Islet precursor cell (in vitro differentiated cells): ENCODE measurements around the gene PTPN1.
"Not testable (repeated sequence)": the region's sequence is repeated elsewhere in the genome, so short reads cannot be mapped to it uniquely, and the experiment has no call there.

Experiments
- DNase-seq: peaks from one replicate; pipeline ENCODE4 v3.0.0-alpha.2; 2018

PTPN1 gene

DNA sequence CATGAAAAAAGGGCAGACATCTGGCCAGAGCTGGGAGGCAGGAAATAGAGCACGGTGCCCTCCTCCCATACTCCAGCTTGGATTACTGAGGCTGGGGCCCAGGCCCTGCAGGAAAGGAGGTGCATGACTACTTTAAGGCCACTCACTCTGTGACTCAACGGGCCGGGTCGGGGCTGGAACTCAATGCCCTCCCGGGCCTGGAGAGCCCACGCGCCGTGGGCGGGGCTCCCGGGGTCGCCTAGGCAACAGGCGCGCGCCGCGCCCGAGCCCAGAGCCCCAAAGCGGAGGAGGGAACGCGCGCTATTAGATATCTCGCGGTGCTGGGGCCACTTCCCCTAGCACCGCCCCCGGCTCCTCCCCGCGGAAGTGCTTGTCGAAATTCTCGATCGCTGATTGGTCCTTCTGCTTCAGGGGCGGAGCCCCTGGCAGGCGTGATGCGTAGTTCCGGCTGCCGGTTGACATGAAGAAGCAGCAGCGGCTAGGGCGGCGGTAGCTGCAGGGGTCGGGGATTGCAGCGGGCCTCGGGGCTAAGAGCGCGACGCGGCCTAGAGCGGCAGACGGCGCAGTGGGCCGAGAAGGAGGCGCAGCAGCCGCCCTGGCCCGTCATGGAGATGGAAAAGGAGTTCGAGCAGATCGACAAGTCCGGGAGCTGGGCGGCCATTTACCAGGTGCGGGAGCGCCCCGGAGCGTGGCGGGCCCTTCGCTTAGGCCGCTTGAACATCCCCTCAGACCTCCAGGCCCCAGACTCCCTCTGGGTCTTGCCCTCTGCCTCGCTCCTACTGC lies at the start of gene PTPN1:
TSS of gene PTPN1 (plus strand) at position 461 of the 783 bp plus-strand sequence. CDS start at position 606, 145 bp downstream.
- DNase-seq = peak; percentile 100

DNA sequence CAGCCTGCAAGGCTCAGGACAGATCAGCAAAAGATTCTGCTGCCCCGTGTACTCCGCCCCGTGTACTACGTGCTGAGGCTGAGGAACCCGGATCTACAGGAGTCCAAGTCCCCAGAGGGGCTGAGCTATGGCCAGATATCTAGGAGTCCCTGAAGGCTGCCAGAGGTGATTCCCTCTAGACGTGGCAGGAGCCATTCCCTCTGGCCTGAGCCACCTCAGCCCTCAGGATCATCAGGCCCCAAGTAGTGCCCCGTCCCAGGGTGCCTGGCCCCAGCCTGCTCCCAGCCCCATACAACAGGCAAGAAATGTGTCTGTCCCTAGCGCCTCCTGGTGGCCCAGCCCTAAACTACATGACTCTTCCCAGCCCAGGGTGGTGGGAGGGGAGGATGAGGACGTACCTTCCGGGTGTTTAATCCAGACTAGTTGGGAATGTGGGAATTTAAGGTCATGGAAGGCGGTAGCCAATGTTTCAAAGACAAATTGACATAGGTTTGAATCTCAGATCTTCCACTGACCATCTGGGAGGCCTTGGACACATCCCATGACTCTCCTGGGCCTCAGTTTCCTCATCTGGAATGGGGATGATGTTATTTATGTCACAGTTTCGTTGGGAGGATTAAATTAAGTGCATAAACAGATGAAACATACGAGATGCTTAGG lies 49.4 kb upstream of the PTPN1 start:
- peak; percentile 95 for DNase-seq

- DNase-seq = no peak
Measured at GRCh38 chr20:50462093-50462690, 48.0 kb upstream of the PTPN1 start.

DNA sequence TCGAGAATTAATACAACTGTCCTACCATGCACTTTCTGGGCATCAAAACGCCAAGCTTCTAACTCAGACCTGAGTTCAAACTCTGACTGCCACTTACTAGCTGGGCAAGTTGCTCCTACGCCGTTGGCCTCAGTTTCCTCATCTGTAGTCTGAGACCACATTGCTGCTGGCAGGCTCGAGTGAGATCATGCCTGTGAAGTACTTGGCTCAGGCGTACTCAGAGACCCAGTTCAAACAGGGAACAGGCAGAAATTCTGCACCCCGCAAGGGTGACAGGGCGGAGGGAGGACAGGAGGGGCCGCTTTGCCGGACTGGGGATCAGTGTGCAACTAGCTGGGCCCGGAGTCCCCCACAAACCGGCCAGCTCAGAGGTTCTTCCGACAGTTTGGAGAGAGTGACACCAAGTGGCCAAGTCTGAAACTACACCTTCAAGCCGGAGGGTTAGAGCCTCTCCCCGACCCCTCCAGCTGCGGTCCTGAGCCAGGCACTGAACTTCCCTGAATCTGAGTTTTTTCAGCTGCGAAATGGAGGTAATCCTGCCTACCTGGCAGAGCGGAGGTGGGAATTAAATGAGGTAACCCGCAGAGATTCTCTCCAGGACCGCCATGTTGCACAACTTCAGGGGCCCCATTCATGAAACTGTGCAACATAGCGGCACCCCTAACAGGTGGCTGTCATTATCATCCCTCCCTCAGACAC lies 46.0 kb upstream of the PTPN1 start:
- DNase-seq = peak; percentile 74

GRCh38 chr20:50464725-50465650 lies 45.2 kb upstream of the PTPN1 start:
- no peak for DNase-seq

DNA sequence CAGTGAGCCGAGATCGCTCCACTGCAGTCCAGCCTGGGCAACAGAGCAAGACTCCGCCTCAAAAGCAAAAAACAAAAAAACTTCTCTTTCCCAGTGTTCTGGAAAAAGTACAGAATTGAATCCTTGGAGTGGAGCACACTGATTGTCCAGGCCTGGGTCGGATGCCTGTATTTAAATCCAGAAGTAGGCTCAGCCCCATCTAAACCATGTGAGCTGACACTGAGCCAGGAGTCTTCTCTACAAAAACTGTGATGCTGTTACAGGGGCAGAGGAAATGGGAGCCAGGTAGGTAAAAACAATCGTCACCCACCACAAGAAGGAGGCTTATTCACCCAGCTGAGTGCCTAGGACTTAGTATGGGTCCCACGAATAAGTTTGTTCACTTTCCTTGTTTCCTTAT lies 43.0 kb upstream of the PTPN1 start:
- DNase-seq = no peak

GRCh38 chr20:50467718-50468356 lies 42.3 kb upstream of the PTPN1 start:
- no peak for DNase-seq

GRCh38 chr20:50468378-50468798 lies 41.8 kb upstream of the PTPN1 start:
- no peak for DNase-seq

- no peak for DNase-seq
Measured at GRCh38 chr20:50469176-50469723, 40.9 kb upstream of the PTPN1 start.

GRCh38 chr20:50469796-50470195 lies 40.4 kb upstream of the PTPN1 start:
- no peak for DNase-seq

DNA sequence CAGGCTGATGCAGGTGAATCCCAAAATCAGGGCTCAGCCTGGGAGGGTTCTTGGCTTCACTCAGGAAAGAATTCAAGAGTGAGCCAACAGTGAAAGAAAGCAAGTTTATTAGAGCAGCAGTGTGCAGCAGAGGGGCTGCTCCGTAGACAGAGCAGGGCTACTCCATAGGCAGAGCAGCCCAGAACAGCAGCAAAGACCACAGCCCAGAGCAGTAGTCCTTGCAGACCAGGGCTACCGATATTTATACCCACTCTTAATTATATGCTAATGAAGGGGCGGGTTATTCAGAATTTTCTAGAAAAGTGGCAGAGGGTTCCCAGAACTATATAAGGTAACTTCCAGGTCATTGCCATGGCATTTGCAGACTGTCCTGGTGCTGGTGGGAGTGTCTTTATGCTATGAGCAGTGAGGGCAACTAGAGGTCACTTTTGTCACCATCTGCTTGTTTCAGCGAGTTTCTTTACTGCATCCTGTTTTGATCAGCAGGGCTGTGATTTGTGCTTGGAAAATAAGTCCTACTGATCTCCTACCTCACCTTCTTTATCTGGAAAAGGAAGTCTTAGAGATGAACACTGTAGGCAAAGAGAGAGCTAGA lies 39.8 kb upstream of the PTPN1 start:
- DNase-seq = no peak

DNA sequence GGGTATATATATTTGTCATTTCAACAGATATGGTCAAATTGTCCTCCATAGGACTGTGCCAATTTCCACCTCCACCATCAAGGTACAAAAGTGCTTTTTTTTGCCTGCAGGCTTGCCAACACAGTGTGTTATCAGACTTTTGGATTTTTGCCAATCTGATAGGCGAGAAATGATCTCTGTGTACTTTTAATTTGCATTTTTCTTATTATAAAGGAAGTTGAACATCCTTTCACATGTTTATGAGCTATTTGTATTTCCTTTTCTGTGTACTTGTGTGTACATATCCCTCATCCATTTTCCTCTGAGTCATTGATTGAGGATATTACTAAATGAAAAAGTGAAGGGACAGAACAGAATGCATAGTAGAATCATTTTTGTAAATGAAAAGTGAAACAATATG lies 39.0 kb upstream of the PTPN1 start:
- DNase-seq = no peak

DNA sequence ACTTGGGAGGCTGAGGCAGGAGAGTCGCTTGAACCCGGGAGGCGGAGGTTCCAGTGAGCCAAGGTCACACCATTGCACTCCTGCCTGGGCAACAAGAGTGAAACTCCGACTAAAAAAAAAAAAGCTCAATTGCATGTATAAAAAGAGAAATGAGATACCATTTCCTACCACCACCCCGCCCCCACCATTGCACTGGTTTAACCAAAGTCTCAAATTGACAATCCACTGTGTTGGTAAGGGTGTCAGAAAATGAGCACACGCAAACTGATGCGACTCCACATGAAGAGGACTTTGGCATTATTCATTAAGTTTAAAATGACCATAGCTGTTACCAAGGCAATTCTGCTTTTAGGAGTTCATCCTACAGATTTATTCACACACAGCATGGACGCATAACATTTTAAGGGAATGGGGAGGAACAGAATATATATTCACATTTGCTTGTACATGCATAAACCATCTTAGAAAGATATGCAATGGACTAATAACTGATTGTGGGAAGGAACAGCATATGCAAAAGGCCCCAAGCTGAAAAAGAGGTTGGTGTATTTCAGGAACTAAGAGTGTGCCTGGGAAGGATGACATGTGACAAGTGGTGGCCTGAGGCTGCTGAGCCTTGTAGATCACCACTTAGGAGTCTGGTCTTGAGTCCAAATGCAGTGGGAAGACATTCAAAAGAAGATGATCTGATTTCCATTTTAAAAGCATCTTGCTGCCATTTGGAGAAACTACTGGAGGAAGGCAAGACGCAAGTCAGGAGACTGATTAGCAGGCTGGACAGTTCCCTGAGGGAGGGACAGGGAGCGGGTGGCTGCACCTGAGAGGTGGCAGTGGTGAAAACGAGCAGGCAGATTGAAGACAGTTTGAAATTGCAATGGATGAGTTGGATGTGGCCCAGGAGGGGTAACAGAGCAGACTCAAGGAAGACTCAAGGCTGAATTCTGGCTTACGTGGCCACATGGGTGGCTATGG lies 37.2 kb upstream of the PTPN1 start:
- peak; percentile 63 for DNase-seq

GRCh38 chr20:50474356-50474755 lies 35.8 kb upstream of the PTPN1 start:
- not testable (repeated sequence) for DNase-seq

- no peak for DNase-seq
Measured at GRCh38 chr20:50475681-50476292, 34.4 kb upstream of the PTPN1 start.

DNA sequence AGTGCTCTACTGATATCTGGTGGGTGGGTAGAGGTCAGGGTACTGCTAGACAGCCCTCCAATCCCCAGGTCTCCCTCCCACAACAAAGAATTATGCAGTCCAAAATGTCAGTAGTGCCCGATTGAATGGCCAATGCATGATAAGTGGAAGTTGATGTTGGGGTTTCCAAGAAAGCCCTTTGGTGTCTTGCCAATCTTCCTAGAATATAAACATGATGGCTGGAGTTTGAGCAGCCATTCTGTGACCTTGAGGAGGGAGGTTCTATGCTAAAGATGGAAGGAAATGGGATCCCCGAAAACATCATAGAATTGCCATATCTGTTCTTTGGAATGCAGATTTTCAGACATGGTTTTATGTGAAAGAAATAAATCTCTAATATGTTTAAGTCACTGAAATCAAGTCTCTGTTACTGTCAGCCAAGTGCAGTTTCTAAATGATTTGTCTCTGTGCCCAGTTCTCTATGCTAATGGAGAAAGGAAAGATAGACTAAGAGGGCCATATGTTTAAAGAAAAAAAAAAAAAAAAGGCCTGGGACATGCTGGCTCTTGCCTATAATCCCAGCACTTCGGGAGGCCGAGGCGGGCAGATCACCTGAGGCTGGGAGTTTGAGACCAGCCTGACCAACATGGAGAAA lies 32.8 kb upstream of the PTPN1 start:
- no peak for DNase-seq

DNA sequence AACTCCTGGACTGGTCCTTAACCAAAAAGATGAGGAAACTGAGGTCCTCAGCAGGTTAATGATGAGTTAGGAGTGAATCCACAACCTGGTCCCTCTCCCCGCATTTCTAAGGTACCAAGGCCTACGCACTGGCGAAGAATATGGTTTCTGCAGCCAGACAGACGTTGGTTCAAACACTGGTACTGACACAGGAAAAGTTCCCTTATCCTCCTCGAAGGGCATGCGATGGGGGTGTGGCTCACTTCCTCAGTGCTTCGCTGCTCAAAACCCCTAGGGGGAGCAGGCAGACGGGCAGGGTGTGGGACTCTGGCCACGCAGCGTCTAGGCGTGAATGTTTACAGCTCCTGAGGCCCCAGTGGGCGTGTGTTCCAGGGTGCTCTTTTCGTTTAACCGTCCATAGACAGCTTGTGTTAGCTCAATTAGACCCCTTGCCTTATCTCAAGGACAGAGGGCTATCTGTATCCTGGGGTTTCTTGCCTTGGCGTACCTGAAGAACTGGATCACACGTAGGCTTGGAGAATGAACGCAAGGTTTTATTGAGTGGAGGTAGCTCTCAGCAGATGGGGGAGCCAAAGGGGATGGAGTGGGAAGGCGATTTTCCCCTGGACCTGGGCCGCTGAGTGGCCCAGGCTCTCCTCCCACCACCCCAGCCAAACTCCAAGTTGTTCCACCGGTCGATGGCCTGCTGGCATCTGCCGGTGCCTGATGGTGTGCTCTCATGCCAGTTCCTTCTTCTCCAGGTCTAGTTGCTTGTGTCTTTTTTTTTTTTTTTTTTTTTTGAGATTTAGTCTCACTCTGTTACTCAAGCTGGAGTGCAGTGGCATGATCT lies 31.8 kb upstream of the PTPN1 start:
- DNase-seq = peak; percentile 85

DNA sequence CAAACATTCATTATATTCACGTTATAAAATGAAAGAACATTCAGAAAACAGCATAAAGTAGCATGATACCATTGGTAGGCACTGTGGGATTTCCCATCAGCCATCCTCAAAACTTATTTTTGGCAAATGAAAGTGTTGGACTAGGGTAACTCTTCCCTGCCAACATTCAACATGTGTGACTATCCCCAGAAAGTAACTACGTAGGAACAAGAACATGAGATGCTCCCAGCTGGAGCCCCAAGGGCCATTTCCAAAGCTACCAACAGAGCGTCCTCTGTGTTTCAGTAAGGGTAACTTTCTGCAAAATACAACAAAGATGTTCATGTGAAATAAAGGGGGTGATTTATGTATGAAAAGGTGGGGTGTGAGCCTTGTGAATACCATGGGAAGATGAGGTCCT lies 28.4 kb upstream of the PTPN1 start:
- no peak for DNase-seq
